A673 (cell line): Measurements from ENCODE around the gene C8G. TPM values are rescaled to one million over a fixed set of nuclear protein-coding genes. Genes with fewer than 3 reads are reported as not detected.
A peak's percentile ranks its signal among the peaks of the same experiment; 100 is the strongest.

ENCODE experiments used
- BruUV-seq: library from RNA; stranded (reverse); fragments of 400-500 nt; replicated peaks from 2 replicates; lab custom pipeline; 2021; lab: Mats Ljungman, UMichigan
- CTCF ChIA-PET: fragments of 300-600 bp; sonication (Branson Sonifier 250); formaldehyde crosslinking; loops from one replicate; lab custom pipeline; 2022; ENCODE audit warnings: antibody characterized with exemption; lab: Charles Lee
- POLR2A ChIA-PET: fragments of 300-600 bp; sonication (Branson Sonifier 250); formaldehyde crosslinking; loops from one replicate; lab custom pipeline; 2022; ENCODE audit warnings: antibody characterized with exemption; ENCODE audit not compliant: low non-redundant PET; lab: Charles Lee
- DNase-seq: peaks from one replicate; pipeline ENCODE4 v3.0.0-alpha.2; 2015; ENCODE audit warnings: low spot score
- H3K27ac ChIP-seq: fragments of 200-600 bp; sonication (generic); 2 replicates; pipeline ENCODE4 v1.5.1; 2016; ENCODE audit warnings: mixed run types, low read depth, mild to moderate bottlenecking, mixed read lengths, antibody characterized with exemption, low read length; ENCODE audit not compliant: poor library complexity, severe bottlenecking
- H3K27me3 ChIP-seq: fragments of 200-600 bp; sonication (generic); replicated peaks from 2 replicates; pipeline ENCODE4 v1.6.1; 2017; ENCODE audit warnings: mixed run types, low read depth, mild to moderate bottlenecking, mixed read lengths, antibody characterized with exemption, low read length; ENCODE audit not compliant: insufficient read depth, poor library complexity
- H3K36me3 ChIP-seq: fragments of 200-600 bp; sonication (generic); 2 replicates; pipeline ENCODE4 v1.6.1; 2016; ENCODE audit warnings: mixed run types, mild to moderate bottlenecking, mixed read lengths, antibody characterized with exemption, low read length; ENCODE audit not compliant: insufficient read depth, poor library complexity, severe bottlenecking
- H3K4me1 ChIP-seq: fragments of 200-600 bp; sonication (generic); 2 replicates; pipeline ENCODE4 v1.6.1; 2017; ENCODE audit warnings: mixed run types, mild to moderate bottlenecking, mixed read lengths, antibody characterized with exemption, low read length; ENCODE audit not compliant: insufficient read depth, poor library complexity, severe bottlenecking
- H3K4me3 ChIP-seq: fragments of 200-600 bp; sonication (generic); 2 replicates; pipeline ENCODE4 v1.5.1; 2016; ENCODE audit warnings: low read depth, mixed run types, mild to moderate bottlenecking, mixed read lengths, low read length; ENCODE audit not compliant: poor library complexity, severe bottlenecking
- H3K9me3 ChIP-seq: fragments of 200-600 bp; sonication (generic); 2 replicates; pipeline ENCODE4 v1.6.1; 2016; ENCODE audit warnings: mixed run types, low read depth, mild to moderate bottlenecking, mixed read lengths, antibody characterized with exemption, low read length; ENCODE audit not compliant: poor library complexity, severe bottlenecking
- EZH2 ChIP-seq: fragments of 200-600 bp; sonication (generic); IDR thresholded peaks from 2 replicates; pipeline ENCODE4 v1.6.1; 2017; ENCODE audit warnings: borderline replicate concordance, low read depth, mild to moderate bottlenecking, mixed read lengths, antibody characterized with exemption, low read length; ENCODE audit not compliant: poor library complexity, severe bottlenecking
- intact Hi-C: fragments of 100-400 bp; cut with micrococcal nuclease; formaldehyde crosslinking; loops from one replicate; pipeline ENCODE4 v1.10.0; 2022; ENCODE audit not compliant: unreplicated experiment
- total RNA-seq: library from RNA; stranded (reverse); gene quantifications from 2 replicates; pipeline ENCODE4 v1.2.3, GENCODE V29; 2021
- TF ChIP-seq, protein P1 (sequence below): fragments of 300-800, 200-600 bp; sonication (generic); conservative IDR thresholded peaks from 2 replicates; pipeline ENCODE4 v1.5.1; 2017; ENCODE audit warnings: low read depth, mild to moderate bottlenecking, antibody characterized with exemption, low read length, moderate library complexity, mixed read lengths

C8G gene
- total RNA-seq, 1 experiment from 2014 or later, result 0.75 TPM

DNA sequence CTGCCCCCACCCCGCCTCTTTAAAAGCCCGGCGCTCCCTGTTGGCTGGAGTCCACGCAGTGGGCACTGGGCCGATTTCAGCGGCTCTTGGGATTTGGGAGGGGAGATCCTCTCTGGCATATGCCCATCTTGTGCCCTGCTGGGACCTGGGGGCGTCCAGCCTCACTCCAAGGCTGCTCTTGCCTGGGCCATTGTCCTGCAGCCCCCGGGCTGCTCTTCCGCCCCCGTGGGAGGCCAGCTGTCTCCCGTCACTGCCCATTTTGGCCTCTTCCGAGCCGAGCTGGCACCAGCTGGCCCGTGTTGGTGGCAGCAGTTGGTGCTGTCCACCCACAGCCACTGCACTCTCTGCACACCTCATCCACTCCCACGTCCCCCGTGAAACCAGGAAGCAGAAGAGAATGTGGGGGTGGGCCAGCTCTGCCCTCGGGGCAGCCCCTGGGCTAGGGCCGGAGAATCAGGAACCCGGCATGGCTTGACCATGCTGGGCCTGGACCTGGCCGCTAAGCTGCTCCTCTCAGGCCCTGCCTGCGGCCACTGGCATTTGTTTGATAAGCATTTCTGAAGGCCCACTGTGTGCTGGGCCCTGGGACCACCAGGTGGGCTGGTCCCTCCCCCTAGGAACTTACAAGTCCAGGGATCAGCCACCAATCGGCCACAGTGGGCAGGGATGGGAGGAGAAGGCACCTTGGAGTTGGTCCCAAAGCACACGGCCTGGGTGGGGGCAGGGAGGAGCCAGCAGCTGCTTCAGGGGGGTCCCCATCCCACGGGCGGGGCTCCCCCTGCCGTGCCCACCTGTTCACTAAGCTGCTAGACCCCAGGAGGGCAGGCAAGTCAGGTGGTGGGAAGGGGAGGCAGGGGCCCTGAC lies 2.2 kb downstream of the C8G start:
- TF ChIP-seq, protein P1, sequence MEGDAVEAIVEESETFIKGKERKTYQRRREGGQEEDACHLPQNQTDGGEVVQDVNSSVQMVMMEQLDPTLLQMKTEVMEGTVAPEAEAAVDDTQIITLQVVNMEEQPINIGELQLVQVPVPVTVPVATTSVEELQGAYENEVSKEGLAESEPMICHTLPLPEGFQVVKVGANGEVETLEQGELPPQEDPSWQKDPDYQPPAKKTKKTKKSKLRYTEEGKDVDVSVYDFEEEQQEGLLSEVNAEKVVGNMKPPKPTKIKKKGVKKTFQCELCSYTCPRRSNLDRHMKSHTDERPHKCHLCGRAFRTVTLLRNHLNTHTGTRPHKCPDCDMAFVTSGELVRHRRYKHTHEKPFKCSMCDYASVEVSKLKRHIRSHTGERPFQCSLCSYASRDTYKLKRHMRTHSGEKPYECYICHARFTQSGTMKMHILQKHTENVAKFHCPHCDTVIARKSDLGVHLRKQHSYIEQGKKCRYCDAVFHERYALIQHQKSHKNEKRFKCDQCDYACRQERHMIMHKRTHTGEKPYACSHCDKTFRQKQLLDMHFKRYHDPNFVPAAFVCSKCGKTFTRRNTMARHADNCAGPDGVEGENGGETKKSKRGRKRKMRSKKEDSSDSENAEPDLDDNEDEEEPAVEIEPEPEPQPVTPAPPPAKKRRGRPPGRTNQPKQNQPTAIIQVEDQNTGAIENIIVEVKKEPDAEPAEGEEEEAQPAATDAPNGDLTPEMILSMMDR, result no peak
- TF ChIP-seq EZH2, result no peak
- intact Hi-C loops, result no loop called here
- Histone ChIP-seq H3K9me3 (no peaks in the 10 kb centered on the region), H3K27me3 (no peaks in the 10 kb centered on the region), H3K36me3 (peaks cover 8% of the 10 kb centered on the region), H3K27ac (no peak overlapping the region), H3K4me1 (no peaks in the 10 kb centered on the region), H3K4me3 (no peak overlapping the region)
- DNase-seq, result no peak
- no TSS peak for BruUV-seq
- CTCF ChIA-PET, result no interaction called here
- POLR2A ChIA-PET, result no interaction called here

DNA sequence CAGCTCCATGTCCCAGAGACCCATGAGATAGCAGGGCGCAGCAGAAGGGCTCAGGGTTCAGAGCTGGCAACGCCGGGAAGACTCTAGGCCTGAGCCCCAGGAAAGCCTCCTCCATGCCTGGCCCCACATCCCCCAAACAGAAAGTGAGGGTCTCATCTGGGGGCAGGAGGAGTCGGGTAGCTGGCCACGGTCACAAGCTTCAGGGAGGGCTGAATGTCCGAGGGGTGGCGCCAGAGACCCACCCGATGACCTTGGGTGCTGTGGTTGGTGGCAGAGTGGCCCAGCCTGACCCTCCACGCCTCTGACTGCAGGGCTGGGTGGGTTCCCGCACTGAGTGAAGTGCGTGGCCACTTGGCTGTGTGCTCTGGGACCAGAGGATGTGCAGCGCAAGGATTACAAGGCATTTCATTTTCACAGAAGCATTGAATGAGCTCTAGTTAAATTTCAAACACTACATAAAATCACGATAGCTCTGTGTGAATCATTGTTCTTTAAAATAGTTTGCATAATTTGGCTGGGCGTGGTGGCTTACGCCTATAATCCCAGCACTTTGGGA lies 3.0 kb downstream of the C8G start:
- DNase-seq, result peak; percentile 34
- POLR2A ChIA-PET, result no interaction called here
- Histone ChIP-seq H3K27me3 (no peaks in the 10 kb centered on the region), H3K4me3 (no peak overlapping the region), H3K27ac (peak overlapping the region; percentile 25), H3K36me3 (peaks cover under 1% of the 10 kb centered on the region), H3K9me3 (no peaks in the 10 kb centered on the region), H3K4me1 (no peaks in the 10 kb centered on the region)
- intact Hi-C loops, result no loop called here
- CTCF ChIA-PET, result interaction anchor here (0.6 to 0.9 kb wide), 2 partner anchors 116 to 138 kb away, joined by 3 to 4 read pairs; no protein-coding TSS in a partner anchor
- TF ChIP-seq EZH2, result no peak
- TF ChIP-seq, protein P1, result peak; percentile 43
- no TSS peak for BruUV-seq

DNA sequence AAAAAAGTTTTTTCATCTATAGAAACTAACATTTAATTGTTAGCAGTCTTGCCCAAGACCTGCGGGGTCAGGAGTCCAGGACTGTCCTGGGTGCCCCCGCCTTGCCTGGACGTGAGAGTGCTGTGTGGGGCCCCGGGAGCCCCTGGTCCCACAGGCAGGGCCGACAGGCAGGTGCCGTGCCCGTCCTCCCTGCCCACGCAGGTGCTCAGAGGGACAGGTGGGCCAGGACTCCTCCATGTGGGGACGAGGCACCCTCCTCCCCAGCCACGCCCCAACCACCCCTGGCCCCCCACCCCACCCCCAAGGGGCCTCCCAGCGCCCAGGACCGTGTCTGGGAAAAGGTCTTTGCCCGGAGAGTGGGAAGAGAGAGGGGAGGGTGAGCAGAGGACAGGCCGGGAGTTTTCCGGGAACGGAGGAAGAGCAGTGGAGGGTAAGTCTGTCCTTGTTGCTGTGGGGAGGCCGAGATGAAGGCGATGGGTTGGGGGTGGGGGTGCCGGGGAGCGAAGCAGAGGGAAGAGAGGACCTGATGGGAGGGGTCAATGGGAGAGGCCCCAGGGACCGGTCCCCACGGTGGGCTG lies 4.3 kb downstream of the C8G start:
- H3K4me3 ChIP-seq, result peak overlapping the region; percentile 63
- H3K27me3 ChIP-seq, result no peaks in the 10 kb centered on the region
- intact Hi-C loops, result no loop called here
- H3K36me3 ChIP-seq, result no peaks in the 10 kb centered on the region
- CTCF ChIA-PET, result no interaction called here
- H3K27ac ChIP-seq, result peak overlapping the region; percentile 84
- POLR2A ChIA-PET, result no interaction called here
- H3K9me3 ChIP-seq, result no peaks in the 10 kb centered on the region
- no peak for DNase-seq
- TF ChIP-seq, protein P1, result no peak
- TF ChIP-seq EZH2, result no peak
- no TSS peak for BruUV-seq
- no peaks in the 10 kb centered on the region for H3K4me1 ChIP-seq
